Mesothelial cell of epicardium (in vitro differentiated cells): Measurements from ENCODE around the gene MLLT10. TPM values are rescaled to one million over a fixed set of nuclear protein-coding genes. Genes with fewer than 3 reads are reported as not detected.

Experiments
- DNase-seq, 2 experiments: peaks; one replicate each; pipeline ENCODE4 v3.0.0; 2021; ENCODE audit warnings: low spot score in 2 of 2; ENCODE audit not compliant: unreplicated experiment in 2 of 2
- H3K27ac Mint-ChIP-seq: 2 replicates; pipeline ENCODE4 v1.8.0; 2021; ENCODE audit warnings: mixed read lengths
- H3K27me3 Mint-ChIP-seq: 2 replicates; pipeline ENCODE4 v1.8.0; 2021; ENCODE audit warnings: low read depth, mixed read lengths
- H3K36me3 Mint-ChIP-seq: 2 replicates; pipeline ENCODE4 v1.8.0; 2021; ENCODE audit warnings: mixed read lengths
- H3K4me1 Mint-ChIP-seq: 2 replicates; pipeline ENCODE4 v1.8.0; 2021; ENCODE audit warnings: mixed read lengths
- H3K4me3 Mint-ChIP-seq: 2 replicates; pipeline ENCODE4 v1.8.0; 2021; ENCODE audit warnings: mild to moderate bottlenecking, moderate library complexity, mixed read lengths
- H3K9me3 Mint-ChIP-seq: 2 replicates; pipeline ENCODE4 v1.8.0; 2021; ENCODE audit warnings: mixed read lengths
- total RNA-seq: library from RNA; stranded (reverse); gene quantifications from 3 replicates; pipeline ENCODE4 v1.2.1, GENCODE V29; 2021
- TF ChIP-seq, protein P1 (sequence below): fragments of 200-600 bp; sonication (generic); IDR thresholded peaks from one replicate; pipeline ENCODE4 v1.5.0; 2021; ENCODE audit warnings: antibody characterized with exemption; ENCODE audit not compliant: unreplicated experiment

Gene MLLT10
- total RNA-seq, 1 donor from 2014 or later = 62.5 TPM

DNA sequence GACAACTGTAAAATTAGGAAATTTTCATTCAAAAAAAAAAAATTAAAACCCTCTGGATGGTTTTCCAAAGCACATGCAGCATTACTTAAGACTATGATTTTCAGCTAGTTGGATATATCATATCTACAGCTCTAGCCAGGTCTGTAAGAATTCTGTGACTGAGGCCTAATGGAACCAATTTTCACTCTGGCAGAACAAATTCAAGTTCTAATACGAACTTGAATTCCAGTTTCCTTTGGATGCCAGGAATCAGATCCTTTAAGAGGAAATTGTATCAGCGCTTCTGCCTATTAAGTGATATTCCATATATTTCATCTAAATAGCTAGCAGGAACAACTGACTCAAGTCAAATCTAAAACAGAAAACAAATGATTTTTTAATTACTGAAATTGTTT is 43.3 kb upstream of the MLLT10 start:
- Mint-ChIP-seq H3K9me3 (no peaks in the 10 kb centered on the region), H3K27ac (no peak overlapping the region), H3K36me3 (peaks cover 1% of the 10 kb centered on the region), H3K4me1 (peaks cover 46% of the 10 kb centered on the region), H3K27me3 (no peaks in the 10 kb centered on the region), H3K4me3 (no peak overlapping the region)
- TF ChIP-seq, protein P1, sequence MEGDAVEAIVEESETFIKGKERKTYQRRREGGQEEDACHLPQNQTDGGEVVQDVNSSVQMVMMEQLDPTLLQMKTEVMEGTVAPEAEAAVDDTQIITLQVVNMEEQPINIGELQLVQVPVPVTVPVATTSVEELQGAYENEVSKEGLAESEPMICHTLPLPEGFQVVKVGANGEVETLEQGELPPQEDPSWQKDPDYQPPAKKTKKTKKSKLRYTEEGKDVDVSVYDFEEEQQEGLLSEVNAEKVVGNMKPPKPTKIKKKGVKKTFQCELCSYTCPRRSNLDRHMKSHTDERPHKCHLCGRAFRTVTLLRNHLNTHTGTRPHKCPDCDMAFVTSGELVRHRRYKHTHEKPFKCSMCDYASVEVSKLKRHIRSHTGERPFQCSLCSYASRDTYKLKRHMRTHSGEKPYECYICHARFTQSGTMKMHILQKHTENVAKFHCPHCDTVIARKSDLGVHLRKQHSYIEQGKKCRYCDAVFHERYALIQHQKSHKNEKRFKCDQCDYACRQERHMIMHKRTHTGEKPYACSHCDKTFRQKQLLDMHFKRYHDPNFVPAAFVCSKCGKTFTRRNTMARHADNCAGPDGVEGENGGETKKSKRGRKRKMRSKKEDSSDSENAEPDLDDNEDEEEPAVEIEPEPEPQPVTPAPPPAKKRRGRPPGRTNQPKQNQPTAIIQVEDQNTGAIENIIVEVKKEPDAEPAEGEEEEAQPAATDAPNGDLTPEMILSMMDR = no peak
- no peak for DNase-seq

DNA sequence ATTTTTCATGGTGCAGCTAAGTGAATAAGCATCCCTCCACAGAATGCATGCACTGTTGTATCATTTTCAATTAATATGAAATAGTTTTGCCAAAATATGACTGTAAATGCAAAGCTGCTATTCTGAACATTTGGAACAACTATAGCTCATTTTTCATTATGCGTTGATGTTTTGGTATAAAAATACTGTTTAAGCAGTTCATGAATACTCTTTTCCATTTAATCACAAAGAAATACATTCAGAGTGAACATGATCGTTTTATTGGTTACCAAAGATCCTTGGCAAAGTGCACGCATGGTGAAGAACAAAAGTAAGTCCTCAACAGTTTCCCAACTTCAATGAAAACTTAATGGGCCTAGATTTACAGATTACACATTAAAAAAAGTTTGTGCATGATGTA is 41.6 kb upstream of the MLLT10 start:
- Mint-ChIP-seq H3K27ac (peak overlapping the region; percentile 9), H3K27me3 (no peaks in the 10 kb centered on the region), H3K9me3 (no peaks in the 10 kb centered on the region), H3K4me3 (no peak overlapping the region), H3K4me1 (peaks cover 47% of the 10 kb centered on the region), H3K36me3 (peaks cover under 1% of the 10 kb centered on the region)
- TF ChIP-seq, protein P1 = no peak
- no peak for DNase-seq

DNA sequence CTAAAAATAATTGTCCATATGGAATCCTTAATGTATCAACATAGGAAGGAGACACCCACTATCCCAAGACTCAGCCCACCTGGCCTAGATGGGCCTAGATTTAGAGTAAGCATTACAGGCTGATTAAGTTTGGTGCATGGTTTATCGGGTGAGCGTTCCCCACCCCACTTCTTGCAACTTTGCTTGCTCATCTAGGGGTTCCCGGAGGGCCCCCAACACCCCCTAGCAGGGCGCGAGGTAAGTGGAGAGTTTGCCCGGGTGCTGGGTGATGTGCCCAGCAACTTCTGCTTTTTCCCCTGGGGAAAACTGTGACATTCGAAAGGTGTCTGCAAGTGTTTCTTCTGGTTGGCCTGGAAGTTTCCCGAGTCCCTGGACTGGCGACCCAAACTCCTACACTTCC is 40.2 kb upstream of the MLLT10 start:
- no peaks in the 10 kb centered on the region for H3K36me3 Mint-ChIP-seq
- H3K27me3 Mint-ChIP-seq = no peaks in the 10 kb centered on the region
- peak overlapping the region; percentile 90 for H3K4me3 Mint-ChIP-seq
- H3K27ac Mint-ChIP-seq = peak overlapping the region; percentile 94
- no peaks in the 10 kb centered on the region for H3K9me3 Mint-ChIP-seq
- TF ChIP-seq, protein P1 = no peak
- H3K4me1 Mint-ChIP-seq = peaks cover 52% of the 10 kb centered on the region
- DNase-seq = no peak

DNA sequence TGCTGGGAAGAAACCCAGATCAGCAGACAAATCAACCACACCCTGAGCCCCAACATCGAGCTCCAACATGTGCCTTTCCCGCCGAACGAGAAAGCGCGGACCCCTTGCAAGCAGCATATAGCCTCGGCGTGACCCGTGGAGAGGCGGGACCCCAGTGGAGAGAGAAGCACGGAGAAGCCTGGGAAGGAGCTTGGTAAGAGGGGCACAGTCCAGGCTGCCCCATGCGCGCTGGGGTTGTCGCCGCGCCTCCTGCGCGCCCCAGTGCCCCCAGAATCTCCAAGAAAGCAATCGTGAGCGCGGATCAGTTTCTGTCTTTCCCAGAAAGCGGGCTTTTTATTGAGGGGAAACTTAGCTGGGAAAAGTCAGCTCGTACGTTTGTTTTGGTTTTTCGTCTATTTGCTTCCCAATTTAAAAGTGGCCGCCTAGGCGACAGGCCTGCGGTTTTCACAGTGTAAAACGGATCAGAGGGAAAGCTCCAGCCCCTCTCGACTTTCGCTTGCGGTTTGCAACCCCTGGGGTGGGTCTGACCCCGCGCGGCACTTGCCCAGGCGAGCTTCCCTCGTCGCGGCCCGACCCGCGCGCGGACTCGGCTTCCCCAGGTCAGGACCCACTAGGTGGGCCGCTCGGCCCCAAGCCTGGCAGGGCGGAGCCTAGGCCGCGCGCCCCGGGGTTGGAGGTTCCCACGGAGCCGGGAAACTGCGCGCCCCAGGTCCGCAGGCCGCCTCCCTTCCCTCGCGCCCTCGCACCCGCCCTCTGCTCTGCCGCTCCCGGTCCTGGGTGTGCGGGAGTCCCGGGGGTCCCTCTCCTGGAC is 39.6 kb upstream of the MLLT10 start:
- peak; percentile 39 to 59 for DNase-seq

DNA sequence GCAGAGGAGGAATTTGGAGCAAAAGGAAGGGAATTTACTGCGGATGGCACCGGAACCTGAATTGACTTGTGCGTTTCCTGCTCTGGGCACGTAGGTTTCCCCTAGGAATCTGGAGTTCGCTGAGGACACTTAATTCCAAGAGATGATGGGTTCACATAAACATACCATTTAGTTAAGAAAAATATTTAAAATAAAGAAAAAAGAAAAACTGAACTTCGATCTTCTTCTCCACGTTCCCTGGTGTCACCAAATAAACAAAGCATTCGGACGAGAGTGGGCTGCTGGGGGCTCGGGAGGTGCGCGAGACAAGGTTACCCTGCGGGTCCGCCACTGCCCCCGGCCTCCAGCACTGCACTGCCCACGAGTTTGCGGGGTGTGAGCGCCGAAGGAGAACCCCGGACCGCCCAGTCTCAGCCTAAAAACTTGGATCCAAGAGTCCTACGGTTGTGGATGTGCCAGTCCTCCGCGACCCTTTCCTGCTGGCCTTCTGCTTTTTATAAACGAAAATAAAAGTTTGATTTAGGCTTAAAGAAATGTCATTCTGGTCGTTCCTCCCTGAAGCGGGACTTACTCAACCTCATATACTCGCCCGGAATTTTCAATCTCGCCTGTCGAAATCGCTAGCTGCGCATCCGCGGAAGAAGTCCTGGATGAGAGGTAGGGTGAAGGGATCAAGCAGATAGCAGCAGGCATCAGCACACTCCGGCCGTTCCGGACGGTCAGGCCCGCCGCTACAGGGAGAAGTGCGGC is 38.9 kb upstream of the MLLT10 start:
- Mint-ChIP-seq H3K9me3 (no peaks in the 10 kb centered on the region), H3K4me1 (peaks cover 59% of the 10 kb centered on the region), H3K27me3 (no peaks in the 10 kb centered on the region), H3K4me3 (peak overlapping the region; percentile 90), H3K36me3 (no peaks in the 10 kb centered on the region), H3K27ac (peak overlapping the region; percentile 99)
- peak in 1 of 2 experiments; percentile 53 for DNase-seq
- TF ChIP-seq, protein P1 = no peak

More for the DNA sequence above, 39.6 kb upstream of the MLLT10 start:
- H3K27me3 Mint-ChIP-seq = no peaks in the 10 kb centered on the region
- H3K27ac Mint-ChIP-seq = peak overlapping the region; percentile 99
- peaks cover 53% of the 10 kb centered on the region for H3K4me1 Mint-ChIP-seq
- no peaks in the 10 kb centered on the region for H3K9me3 Mint-ChIP-seq
- H3K4me3 Mint-ChIP-seq = peak overlapping the region; percentile 90
- TF ChIP-seq, protein P1 = no peak
- H3K36me3 Mint-ChIP-seq = no peaks in the 10 kb centered on the region
